DMS53 treated with DMSO at 0.1 percent for 48 hours (cell line): ENCODE data around the gene SMIM30.
"Not testable (repeated sequence)": the region's sequence is repeated elsewhere in the genome, so short reads cannot be mapped to it uniquely, and the experiment has no call there.

Experiments used
- DNase-seq: peaks from one replicate; lab custom pipeline; 2025; ENCODE audit not compliant: unreplicated experiment; lab: John Stamatoyannopoulos, UW

SMIM30 gene

DNA sequence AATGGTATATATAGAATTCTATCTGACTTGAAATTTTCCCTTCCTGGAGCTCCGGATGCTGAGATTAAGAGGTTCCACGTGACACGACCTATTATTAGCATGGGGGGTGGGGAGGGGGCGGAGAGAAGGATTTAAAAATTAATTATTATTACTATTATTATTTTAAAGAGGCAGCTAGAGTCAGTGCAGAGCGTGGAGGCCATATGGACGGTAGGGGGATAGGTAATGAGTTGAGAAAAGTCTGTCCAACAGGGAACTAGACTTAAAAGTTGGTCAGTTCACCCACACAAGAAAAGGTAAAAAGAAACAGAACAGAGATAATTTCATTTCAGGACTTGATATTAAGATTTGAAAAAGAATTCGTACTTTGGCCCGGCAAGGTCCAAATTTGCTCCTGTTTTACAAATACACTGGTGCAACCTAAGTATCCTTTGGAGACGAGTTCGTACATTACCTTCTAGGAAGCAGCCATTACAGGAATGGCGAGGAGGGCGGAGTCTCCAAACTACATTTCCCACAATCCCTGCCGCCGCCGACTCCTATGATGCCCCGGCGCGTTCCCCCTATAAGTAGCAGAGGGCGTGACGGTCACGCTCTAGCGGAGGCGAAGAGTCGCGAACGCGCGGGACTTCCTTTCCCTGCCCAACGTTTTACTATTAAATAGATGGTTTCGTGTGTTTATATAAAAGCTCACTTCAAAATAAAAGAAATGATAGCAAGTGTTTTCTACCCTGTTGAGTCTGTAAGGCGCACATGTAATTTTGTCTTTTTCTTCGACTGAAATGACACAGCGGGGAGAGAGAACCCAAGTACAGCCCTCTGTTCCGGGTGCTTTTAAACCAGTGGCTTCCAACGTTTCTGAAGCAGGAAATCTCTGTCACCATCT, at the start of gene SMIM30:
TSS of gene SMIM30 (minus strand) at position 481 of the 886 bp plus-strand sequence. CDS start 976 bp downstream, outside the sequence.
- peak; percentile 96 for DNase-seq

DNA sequence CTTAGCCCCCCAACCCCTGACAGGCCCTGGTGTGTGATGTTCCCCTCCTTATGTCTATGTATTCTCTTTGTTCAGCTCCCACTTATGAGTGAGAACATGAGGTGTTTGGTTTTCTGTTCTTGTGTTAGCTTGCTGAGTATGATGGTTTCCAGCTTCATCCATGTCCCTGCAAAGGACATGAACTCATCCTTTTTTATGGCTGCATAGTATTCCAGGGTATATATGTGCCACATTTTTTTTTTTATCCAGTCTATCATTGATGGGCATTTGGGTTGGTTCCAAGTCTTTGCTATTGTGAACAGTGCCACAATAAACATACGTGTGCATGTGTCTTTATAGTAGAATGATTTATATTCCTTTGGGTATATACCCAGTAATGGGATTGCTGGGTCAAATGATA, 47.8 kb upstream of the SMIM30 start:
- DNase-seq, result not testable (repeated sequence)

- DNase-seq, result no peak
Observed at GRCh38 chr7:113161050-113161449, 42.7 kb upstream of the SMIM30 start.

DNA sequence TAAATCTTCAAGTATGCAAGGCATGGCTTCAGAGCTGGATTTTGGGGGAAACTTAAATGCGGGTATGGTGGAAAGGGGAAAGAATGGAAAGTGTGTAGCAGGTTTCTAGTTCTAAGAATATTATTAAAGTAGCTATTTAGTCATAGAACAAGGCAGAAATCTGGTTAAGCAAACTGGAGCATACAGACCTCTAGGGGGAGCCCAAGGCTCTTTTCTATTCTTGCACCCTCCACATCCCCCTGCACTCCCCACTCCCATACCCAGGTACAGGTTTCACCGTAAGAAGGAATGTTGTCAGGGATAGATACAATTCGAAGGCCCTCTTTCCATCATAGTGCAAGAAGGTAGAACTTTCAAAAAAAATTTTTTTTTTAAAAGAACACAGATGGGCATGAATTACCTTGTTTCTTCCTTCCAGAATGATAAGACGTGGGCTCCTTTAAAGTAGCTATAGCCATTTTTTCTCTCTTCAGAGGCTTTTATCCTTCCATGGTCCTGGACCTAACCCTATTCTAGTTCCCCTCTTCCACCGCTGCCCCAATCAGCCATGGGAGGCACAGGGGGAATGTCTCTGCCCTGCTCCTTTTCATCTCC, 41.5 kb upstream of the SMIM30 start:
- DNase-seq, result peak; percentile 59

DNA sequence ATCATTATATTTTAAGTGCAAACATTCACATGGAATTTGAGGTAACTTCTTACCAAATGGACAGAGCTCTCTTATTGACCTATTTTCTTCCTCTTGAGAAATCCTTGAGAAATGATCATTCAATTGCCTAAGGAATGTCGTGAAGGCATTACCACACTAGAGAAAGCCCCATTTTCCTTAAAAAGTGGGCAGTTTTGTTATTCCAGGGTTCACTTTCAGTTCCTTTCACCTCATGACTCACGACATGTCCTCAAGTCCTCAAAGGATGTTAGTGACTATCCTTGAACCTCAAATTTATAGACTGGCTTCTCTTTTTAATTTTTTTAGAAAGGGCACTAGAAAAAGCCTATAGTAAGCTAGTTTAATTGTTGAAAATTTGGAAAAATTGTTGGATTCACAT, 40.4 kb upstream of the SMIM30 start:
- DNase-seq, result no peak

DNA sequence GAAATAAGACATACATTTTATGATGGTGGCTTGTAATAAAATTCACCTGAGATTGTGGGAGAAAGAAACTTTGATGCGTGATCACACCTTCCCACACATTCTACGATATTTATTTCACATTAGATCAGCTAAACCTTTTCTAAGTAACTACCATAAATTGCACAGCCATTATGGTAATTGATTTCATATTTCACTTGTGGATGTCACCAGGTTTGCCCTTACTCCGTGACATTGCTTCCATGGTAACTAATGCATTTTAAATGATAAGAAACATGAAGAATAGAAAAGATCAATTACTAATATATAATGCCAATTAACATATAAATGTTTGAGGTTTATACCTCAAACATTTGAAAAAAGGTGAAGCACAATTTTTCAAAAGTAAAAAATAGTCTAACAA, 35.8 kb upstream of the SMIM30 start:
- DNase-seq, result no peak

DNA sequence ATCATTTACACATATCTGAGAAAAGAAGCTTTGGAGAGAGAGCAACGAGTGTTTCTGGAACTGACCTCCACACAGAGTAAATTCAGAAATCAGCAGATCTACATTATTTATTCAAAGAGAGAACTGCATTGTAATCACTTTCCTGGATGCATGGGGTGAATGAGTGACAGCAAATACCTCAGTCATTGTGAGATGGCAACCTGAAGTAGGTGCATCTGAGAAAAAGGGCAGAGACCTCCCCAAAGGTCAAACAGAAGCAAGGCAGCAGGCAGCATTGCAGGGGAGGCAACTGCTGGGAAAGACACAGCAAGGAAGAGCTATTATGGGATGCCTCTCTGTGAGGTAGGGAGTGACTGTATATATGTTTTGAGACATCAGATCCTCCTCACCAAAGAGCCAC, 26.5 kb upstream of the SMIM30 start:
- DNase-seq, result no peak

- no peak for DNase-seq
Observed at GRCh38 chr7:113143486-113144257, 25.3 kb upstream of the SMIM30 start.

DNA sequence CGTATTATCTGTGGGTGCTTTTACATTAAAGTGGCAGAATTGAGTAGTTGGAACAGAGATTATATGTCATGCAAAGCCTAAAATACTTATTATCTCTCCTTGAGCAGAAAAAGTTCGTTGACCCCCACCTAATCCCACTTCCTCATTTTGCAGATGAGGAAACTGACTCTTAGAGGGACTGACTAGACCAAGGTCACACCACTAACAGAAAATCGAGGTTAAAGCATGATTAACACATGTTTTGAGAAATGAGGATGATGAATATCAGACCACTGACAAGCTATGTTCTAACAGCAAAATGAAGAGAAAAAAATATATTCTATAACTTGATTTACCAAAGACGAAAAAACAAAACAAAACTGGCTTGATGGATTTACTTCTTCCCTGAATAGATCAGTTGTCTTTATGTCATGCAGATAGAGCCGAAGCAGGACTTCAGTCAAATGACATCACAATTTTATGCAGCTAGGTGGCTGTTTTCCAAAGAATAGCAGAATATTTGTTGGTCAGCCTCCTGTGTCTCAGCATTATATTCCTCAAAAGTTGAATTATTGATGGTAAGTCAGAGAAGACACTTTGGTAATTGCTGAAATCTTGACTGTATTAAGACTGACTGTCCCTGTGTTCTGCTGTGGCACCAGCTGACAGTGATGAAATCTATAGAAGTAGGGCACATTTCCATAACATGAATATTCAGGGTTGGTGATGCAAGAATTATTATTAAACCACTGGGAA, 24.2 kb upstream of the SMIM30 start:
- DNase-seq, result no peak

DNA sequence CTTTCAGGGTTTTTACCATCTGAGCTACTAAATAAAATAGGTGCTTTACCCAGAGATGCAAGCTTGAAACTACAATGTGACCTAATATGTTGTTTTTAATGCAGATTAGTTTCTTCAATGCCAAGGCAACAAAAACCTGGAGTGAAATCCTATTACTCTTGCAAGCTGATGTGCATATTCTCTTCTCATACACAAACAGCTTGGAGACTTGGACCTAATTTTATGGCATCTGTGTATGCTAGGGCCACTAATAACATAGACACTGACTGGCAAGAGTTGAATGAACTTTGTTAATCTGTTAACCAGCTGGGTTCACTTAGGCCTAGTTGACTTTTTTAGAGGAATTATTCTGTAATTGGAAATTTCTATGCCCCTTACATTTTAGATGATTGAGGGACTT, 23.4 kb upstream of the SMIM30 start:
- DNase-seq, result no peak

- DNase-seq, result no peak
Observed at GRCh38 chr7:113140956-113141355, 22.6 kb upstream of the SMIM30 start.

DNA sequence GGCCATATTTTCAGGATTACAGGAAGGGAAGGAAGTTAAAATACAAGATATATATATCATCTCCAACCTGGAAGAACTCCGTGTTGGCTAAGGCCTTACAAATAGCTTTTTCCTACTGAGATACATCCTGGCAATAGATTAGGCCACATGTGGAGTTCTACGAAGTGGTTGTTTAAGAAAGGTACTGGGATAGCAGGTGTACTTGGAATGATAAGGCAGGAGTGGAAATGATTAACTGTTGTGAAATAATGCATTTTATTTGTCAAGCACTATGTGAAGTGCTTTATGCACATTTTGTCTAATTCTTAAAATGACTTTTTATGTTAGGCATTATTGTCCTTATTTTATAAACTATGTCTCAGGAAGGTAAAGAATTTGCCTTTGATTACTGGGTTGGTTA, 18.9 kb upstream of the SMIM30 start:
- no peak for DNase-seq

- no peak for DNase-seq
Observed at GRCh38 chr7:113134025-113134424, 15.7 kb upstream of the SMIM30 start.

- DNase-seq, result no peak
Observed at GRCh38 chr7:113131367-113131766, 13.0 kb upstream of the SMIM30 start.

- no peak for DNase-seq
Observed at GRCh38 chr7:113128031-113128430, 9.7 kb upstream of the SMIM30 start.

DNA sequence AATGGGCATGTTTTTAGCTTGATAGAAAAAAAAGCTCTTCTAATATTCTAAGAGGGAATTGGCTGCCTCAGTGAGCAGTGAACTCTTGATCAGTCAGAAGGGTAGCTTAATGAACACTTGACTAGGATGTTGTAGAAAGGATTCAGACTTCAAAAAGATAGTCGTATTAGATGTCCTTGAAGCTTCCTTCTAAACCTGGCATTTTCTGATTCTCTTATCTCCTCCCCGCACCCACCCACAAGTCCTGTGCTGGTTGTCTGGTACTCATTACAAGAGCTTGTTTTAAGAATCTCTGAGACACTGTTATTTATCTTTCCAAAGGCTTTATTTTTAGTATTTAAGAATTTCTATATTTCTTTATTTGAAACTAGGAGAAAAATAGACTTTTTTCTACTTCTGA, 7.4 kb upstream of the SMIM30 start:
- no peak for DNase-seq

GRCh38 chr7:113122744-113123143, 4.4 kb upstream of the SMIM30 start:
- DNase-seq, result no peak

DNA sequence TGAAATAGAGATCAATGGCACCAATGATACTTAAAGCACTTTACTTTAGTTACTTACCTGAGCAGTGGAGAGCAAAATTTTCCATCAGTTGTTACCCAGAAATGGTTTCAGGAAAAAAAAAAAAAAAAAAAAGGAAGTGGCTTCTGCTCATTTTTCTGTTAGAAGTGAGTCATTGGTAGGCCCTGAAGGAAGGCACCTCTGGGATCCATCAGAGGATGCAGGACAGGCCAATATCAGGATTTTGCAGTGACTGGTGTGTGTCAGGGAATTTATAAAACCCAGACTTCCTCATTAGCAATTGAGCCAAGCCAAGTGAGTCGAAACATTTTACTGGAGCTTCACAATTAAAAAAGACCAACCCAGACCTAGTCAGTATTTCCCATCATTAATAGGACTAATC, 2.3 kb upstream of the SMIM30 start:
- no peak for DNase-seq

- no peak for DNase-seq
Observed at GRCh38 chr7:113119429-113119828, 1.1 kb upstream of the SMIM30 start.

GRCh38 chr7:113117374-113117774, 980 bp downstream of the SMIM30 start:
- DNase-seq, result not testable (repeated sequence)

DNA sequence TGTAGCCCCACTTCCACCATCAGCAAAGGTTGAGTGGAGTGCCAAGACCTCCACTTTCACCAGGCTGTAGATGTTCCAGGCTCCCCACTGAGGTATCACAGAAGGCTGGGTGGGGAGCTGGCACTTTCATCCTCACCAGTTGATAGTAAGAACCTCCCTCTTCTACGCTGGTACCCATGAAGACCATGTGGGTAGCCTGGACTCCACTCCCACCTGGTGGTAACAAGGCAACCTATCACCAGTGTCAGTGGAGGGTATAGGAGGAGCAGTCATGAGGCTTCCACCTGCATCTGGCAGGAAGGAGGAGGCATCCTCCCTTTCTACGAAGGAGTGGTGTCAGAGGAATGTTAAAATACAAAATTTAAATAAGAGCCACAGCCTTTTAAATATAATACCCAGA, 4.4 kb downstream of the SMIM30 start:
- DNase-seq, result peak; percentile 12
